CD8-positive, alpha-beta memory T cell (primary cell): ENCODE data around the gene IFFO2. TPM values are rescaled to one million over a fixed set of nuclear protein-coding genes. Genes with fewer than 3 reads are reported as not detected.
A peak's percentile ranks its signal among the peaks of the same experiment; 100 is the strongest.

ENCODE experiments used
- CTCF ChIA-PET: fragments of 350-600 bp; sonication (Branson Sonifier 250); formaldehyde crosslinking; loops from one replicate; lab custom pipeline; 2021; ENCODE audit warnings: antibody characterized with exemption; lab: Charles Lee
- POLR2A ChIA-PET: fragments of 350-600 bp; sonication (Branson Sonifier 250); formaldehyde crosslinking; loops from one replicate; lab custom pipeline; 2021; ENCODE audit warnings: antibody characterized with exemption; lab: Charles Lee
- DNase-seq, 5 donors: peaks; one replicate each; pipeline versions ENCODE4 v3.0.0 to v3.0.0-alpha.2; 2020 to 2022; ENCODE audit warnings: mixed read lengths in 1 of 5
- H3K27ac ChIP-seq: one replicate; pipeline ENCODE4 v1.7.0; 2013; ENCODE audit warnings: low read depth, mild to moderate bottlenecking, low read length, moderate library complexity
- H3K27me3 ChIP-seq: 2 replicates; pipeline ENCODE4 v1.7.0; 2013; ENCODE audit warnings: low read length, mild to moderate bottlenecking; ENCODE audit not compliant: insufficient read depth, poor library complexity, severe bottlenecking
- H3K36me3 ChIP-seq: 2 replicates; pipeline ENCODE4 v1.7.0; 2013; ENCODE audit warnings: mild to moderate bottlenecking, low read length, moderate library complexity; ENCODE audit not compliant: insufficient read depth
- H3K4me1 ChIP-seq: 2 replicates; pipeline ENCODE4 v1.7.0; 2013; ENCODE audit warnings: mild to moderate bottlenecking, low read length, moderate library complexity; ENCODE audit not compliant: insufficient read depth
- H3K4me3 ChIP-seq: 2 replicates; pipeline ENCODE4 v1.7.0; 2013; ENCODE audit warnings: mild to moderate bottlenecking, low read length
- H3K9me3 ChIP-seq: 2 replicates; pipeline ENCODE4 v1.7.0; 2013; ENCODE audit warnings: mild to moderate bottlenecking, low read length
- H3K27ac Mint-ChIP-seq, 8 donors: one replicate each; pipeline ENCODE4 v1.8.0; 2020 to 2021; ENCODE audit warnings: mixed read lengths in 8 of 8, mild to moderate bottlenecking in 6 of 8, inconsistent platforms in 3 of 8, moderate library complexity in 3 of 8
- H3K27me3 Mint-ChIP-seq, 2 donors: one replicate each; pipeline ENCODE4 v1.8.0; 2020 to 2021; ENCODE audit warnings: mixed read lengths in 2 of 2, mild to moderate bottlenecking in 1 of 2, moderate library complexity in 1 of 2
- H3K36me3 Mint-ChIP-seq, 3 donors: one replicate each; pipeline ENCODE4 v1.8.0; 2020 to 2021; ENCODE audit warnings: mixed read lengths in 3 of 3, inconsistent platforms in 1 of 3, mild to moderate bottlenecking in 1 of 3
- H3K4me1 Mint-ChIP-seq, 3 donors: one replicate each; pipeline ENCODE4 v1.8.0; 2020 to 2021; ENCODE audit warnings: mixed read lengths in 3 of 3, inconsistent platforms in 1 of 3, mild to moderate bottlenecking in 1 of 3
- H3K4me3 Mint-ChIP-seq, 7 donors: one replicate each; pipeline ENCODE4 v1.8.0; 2020 to 2021; ENCODE audit warnings: mixed read lengths in 7 of 7, mild to moderate bottlenecking in 6 of 7, moderate library complexity in 4 of 7, inconsistent platforms in 2 of 7
- H3K9me3 Mint-ChIP-seq, 5 donors: one replicate each; pipeline ENCODE4 v1.8.0; 2020 to 2022; ENCODE audit warnings: mixed read lengths in 5 of 5, mild to moderate bottlenecking in 3 of 5, moderate library complexity in 2 of 5, inconsistent platforms in 1 of 5
- polyA plus RNA-seq: library from polyadenylated mRNA; unstranded; fragments of 300-500 nt; fragmentation: Illumina TruSeq; gene quantifications from one replicate; pipeline ENCODE4 v1.2.3, GENCODE V29; 2021
- total RNA-seq, 2 experiments: library from RNA; stranded (reverse); gene quantifications; one replicate each; pipeline ENCODE4 v1.2.3, GENCODE V29; 2021

IFFO2 gene
- total and polyA plus RNA-seq, 3 experiments from 2014 or later: 3.2 to 37.7 (median 33.1) TPM

GRCh38 chr1:18938707-18939070, 17.8 kb downstream of the IFFO2 start:
- ChIA-PET POLR2A (no interaction called here), CTCF (interaction anchor here (0.7 to 1.0 kb wide), 2 partner anchors 30 to 32 kb away, joined by 3 to 4 read pairs; no protein-coding TSS in a partner anchor)
- H3K27ac ChIP-seq: no peak overlapping the region
- no peak for DNase-seq
- no peaks in the 10 kb centered on the region for H3K9me3 ChIP-seq
- H3K27me3 ChIP-seq: no peaks in the 10 kb centered on the region
- Mint-ChIP-seq H3K4me3 (no peak overlapping the region), H3K27me3 (no peaks in the 10 kb centered on the region), H3K36me3 (peaks cover 0 to 7% (median 3%) of the 10 kb centered on the region in 3 donors), H3K9me3 (no peaks in the 10 kb centered on the region), H3K4me1 (peaks cover 72 to 92% (median 85%) of the 10 kb centered on the region in 3 donors), H3K27ac (peak overlapping the region in 2 of 8 donors; percentile 29 to 58)
- no peak overlapping the region for H3K4me3 ChIP-seq
- peaks cover 81% of the 10 kb centered on the region for H3K4me1 ChIP-seq
- H3K36me3 ChIP-seq: peaks cover 5% of the 10 kb centered on the region

GRCh38 chr1:18938008-18938706, 18.3 kb downstream of the IFFO2 start:
- ChIA-PET CTCF (interaction anchor here (0.7 to 1.5 kb wide), 3 partner anchors 25 to 31 kb away, joined by 3 to 5 read pairs (median 4); no protein-coding TSS in a partner anchor), POLR2A (no interaction called here)
- no peaks in the 10 kb centered on the region for H3K9me3 ChIP-seq
- Mint-ChIP-seq H3K27ac (peak overlapping the region in 6 of 8 donors; percentile 23 to 79 (median 50)), H3K4me1 (peaks cover 69 to 89% (median 85%) of the 10 kb centered on the region in 3 donors), H3K4me3 (peak overlapping the region in 4 of 7 donors; percentile 6 to 25 (median 8)), H3K36me3 (peaks cover 0 to 3% (median 0%) of the 10 kb centered on the region in 3 donors), H3K27me3 (no peaks in the 10 kb centered on the region), H3K9me3 (no peaks in the 10 kb centered on the region)
- DNase-seq: no peak
- H3K4me1 ChIP-seq: peaks cover 81% of the 10 kb centered on the region
- no peaks in the 10 kb centered on the region for H3K27me3 ChIP-seq
- no peak overlapping the region for H3K27ac ChIP-seq
- no peak overlapping the region for H3K4me3 ChIP-seq
- no peaks in the 10 kb centered on the region for H3K36me3 ChIP-seq

DNA sequence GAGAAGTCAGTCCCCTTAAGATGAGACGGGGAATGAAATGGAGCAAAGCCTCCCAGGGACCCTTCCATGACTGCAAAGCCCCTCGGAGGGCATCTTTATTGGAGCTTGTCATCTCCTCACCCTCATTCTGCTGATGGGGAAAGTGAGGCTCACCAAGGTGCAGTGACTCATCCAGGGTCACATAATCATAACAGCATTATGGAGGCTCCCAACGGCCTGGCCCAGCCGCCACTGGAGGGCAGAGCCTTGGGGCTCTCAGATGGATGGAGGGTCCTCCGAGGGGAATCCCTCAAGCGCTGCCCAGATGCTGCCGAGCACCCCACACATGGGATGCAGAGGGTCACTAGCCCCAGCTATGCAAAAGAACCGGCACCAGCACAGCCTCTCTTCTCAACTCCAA, 18.9 kb downstream of the IFFO2 start:
- no peak overlapping the region for H3K4me3 ChIP-seq
- H3K27me3 Mint-ChIP-seq: peaks cover 0 to 1% of the 10 kb centered on the region in 2 donors
- H3K9me3 Mint-ChIP-seq: no peaks in the 10 kb centered on the region
- no peaks in the 10 kb centered on the region for H3K27me3 ChIP-seq
- peak overlapping the region in 2 of 7 donors; percentile 7 to 9 for H3K4me3 Mint-ChIP-seq
- H3K4me1 ChIP-seq: peaks cover 81% of the 10 kb centered on the region
- no peaks in the 10 kb centered on the region for H3K9me3 ChIP-seq
- peaks cover 73 to 91% (median 90%) of the 10 kb centered on the region in 3 donors for H3K4me1 Mint-ChIP-seq
- H3K27ac Mint-ChIP-seq: peak overlapping the region in 3 of 8 donors; percentile 62 to 86 (median 79)
- H3K36me3 ChIP-seq: no peaks in the 10 kb centered on the region
- POLR2A ChIA-PET: interaction anchor here (1.0 to 1.2 kb wide), 2 partner anchors 10 to 11 kb away, joined by 3 to 6 read pairs; no protein-coding TSS in a partner anchor
- no peak for DNase-seq
- H3K27ac ChIP-seq: no peak overlapping the region
- CTCF ChIA-PET: interaction anchor here (1.0 to 1.5 kb wide), 2 partner anchors 24 to 30 kb away, joined by 4 to 5 read pairs; no protein-coding TSS in a partner anchor
- H3K36me3 Mint-ChIP-seq: peaks cover 0 to 3% (median 0%) of the 10 kb centered on the region in 3 donors

DNA sequence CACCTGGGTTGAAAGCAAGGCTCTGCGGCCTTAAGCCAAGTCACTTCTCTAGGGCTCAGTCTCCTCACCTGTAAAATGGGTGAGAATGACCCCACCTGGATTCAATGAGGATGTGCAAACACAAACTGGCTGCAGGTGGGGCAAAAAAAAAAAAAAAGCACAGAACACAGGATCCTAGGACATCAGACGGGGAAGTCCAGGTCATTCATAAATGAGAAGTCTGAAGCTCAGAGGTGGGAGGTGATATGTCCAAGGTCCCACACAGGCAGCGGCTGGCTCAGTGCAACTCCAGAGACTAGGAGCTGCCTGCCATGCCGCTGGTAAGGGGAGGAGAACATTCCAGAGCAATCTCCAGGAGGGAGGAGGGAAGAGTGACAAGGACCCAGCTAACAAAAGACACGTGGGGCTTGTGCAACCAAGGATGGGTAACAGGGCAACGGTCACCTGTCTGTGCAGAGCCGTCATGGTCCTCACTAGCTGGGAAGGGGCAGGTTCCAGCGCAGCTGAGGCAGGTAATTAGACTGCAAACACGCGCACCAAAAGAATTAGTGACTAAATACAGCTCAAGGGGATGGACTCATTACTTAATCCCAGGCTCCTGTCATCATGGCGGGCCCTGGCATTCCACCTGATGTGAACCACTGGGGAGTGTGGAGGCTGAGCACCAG, 19.5 kb downstream of the IFFO2 start:
- ChIA-PET POLR2A (interaction anchor here (1.0 to 1.2 kb wide), 2 partner anchors 9 to 11 kb away, joined by 3 to 6 read pairs; no protein-coding TSS in a partner anchor), CTCF (interaction anchor here (0.7 to 1.5 kb wide), 3 partner anchors 23 to 303 kb away, joined by 3 to 5 read pairs (median 4); no protein-coding TSS in a partner anchor)
- Mint-ChIP-seq H3K36me3 (peaks cover 0 to 2% (median 0%) of the 10 kb centered on the region in 3 donors), H3K4me1 (peaks cover 73 to 91% (median 90%) of the 10 kb centered on the region in 3 donors), H3K9me3 (no peaks in the 10 kb centered on the region), H3K4me3 (no peak overlapping the region), H3K27me3 (peaks cover 0 to 1% of the 10 kb centered on the region in 2 donors), H3K27ac (peak overlapping the region; percentile 58 to 86 (median 70))
- H3K27me3 ChIP-seq: no peaks in the 10 kb centered on the region
- DNase-seq: no peak
- no peak overlapping the region for H3K27ac ChIP-seq
- no peaks in the 10 kb centered on the region for H3K9me3 ChIP-seq
- no peaks in the 10 kb centered on the region for H3K36me3 ChIP-seq
- peaks cover 75% of the 10 kb centered on the region for H3K4me1 ChIP-seq
- H3K4me3 ChIP-seq: no peak overlapping the region

GRCh38 chr1:18936471-18936813, 20.0 kb downstream of the IFFO2 start:
- Histone ChIP-seq H3K4me1 (peaks cover 70% of the 10 kb centered on the region), H3K27ac (no peak overlapping the region), H3K4me3 (no peak overlapping the region), H3K36me3 (no peaks in the 10 kb centered on the region), H3K27me3 (no peaks in the 10 kb centered on the region), H3K9me3 (no peaks in the 10 kb centered on the region)
- Mint-ChIP-seq H3K36me3 (no peaks in the 10 kb centered on the region), H3K4me1 (peaks cover 73 to 91% (median 90%) of the 10 kb centered on the region in 3 donors), H3K9me3 (no peaks in the 10 kb centered on the region), H3K4me3 (no peak overlapping the region), H3K27ac (peak overlapping the region; percentile 58 to 86 (median 74)), H3K27me3 (peaks cover 0 to 1% of the 10 kb centered on the region in 2 donors)
- no peak for DNase-seq
- ChIA-PET POLR2A (interaction anchor here (1.0 to 1.2 kb wide), 2 partner anchors 9 to 12 kb away, joined by 3 to 6 read pairs; no protein-coding TSS in a partner anchor), CTCF (interaction anchor here (1.0 kb wide), 1 partner anchor 29 kb away, joined by 4 read pairs; no protein-coding TSS in a partner anchor)

- H3K4me1 ChIP-seq: peaks cover 62% of the 10 kb centered on the region
- H3K27me3 ChIP-seq: no peaks in the 10 kb centered on the region
- Mint-ChIP-seq H3K4me1 (peaks cover 71 to 91% (median 90%) of the 10 kb centered on the region in 3 donors), H3K27ac (peak overlapping the region; percentile 21 to 93 (median 84)), H3K4me3 (peak overlapping the region in 5 of 7 donors; percentile 24 to 78 (median 37)), H3K36me3 (no peaks in the 10 kb centered on the region), H3K27me3 (peaks cover 0 to 5% of the 10 kb centered on the region in 2 donors), H3K9me3 (no peaks in the 10 kb centered on the region)
- peak in 1 of 5 donors; percentile 35 for DNase-seq
- no peaks in the 10 kb centered on the region for H3K9me3 ChIP-seq
- ChIA-PET CTCF (interaction anchor here (1.4 kb wide), 1 partner anchor 14 kb away, joined by 4 read pairs; no protein-coding TSS in a partner anchor), POLR2A (interaction anchor here (0.6 to 0.7 kb wide), 2 partner anchors 19 to 1531 kb away, joined by 4 to 5 read pairs; no protein-coding TSS in a partner anchor)
- H3K36me3 ChIP-seq: no peaks in the 10 kb centered on the region
- no peak overlapping the region for H3K4me3 ChIP-seq
- no peak overlapping the region for H3K27ac ChIP-seq
Measured at GRCh38 chr1:18934205-18935000, 22.1 kb downstream of the IFFO2 start.

DNA sequence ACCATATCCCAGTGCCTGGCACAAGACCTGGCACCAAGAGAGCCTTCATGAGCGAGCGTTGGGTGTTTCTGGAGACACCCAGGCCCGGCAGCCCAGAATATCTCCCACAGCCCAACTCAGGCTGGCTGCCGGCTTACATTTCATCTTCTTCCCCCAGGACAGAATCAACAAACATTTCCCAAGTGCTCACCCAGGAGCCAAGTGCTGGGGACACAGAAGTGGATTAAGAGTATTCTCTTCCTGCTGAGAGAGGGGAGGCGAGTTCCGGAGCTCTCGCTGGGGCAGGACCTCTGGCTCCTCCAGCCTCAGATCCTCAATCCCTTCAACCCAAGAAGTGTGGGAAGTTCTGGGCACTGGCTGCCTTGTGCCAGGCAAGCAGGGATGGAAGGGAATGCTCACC, 23.6 kb downstream of the IFFO2 start:
- POLR2A ChIA-PET: interaction anchor here (1.1 kb wide), 1 partner anchor 19 kb away, joined by 3 read pairs; no protein-coding TSS in a partner anchor
- Histone ChIP-seq H3K4me1 (peaks cover 62% of the 10 kb centered on the region), H3K27me3 (no peaks in the 10 kb centered on the region), H3K4me3 (no peak overlapping the region), H3K27ac (no peak overlapping the region), H3K36me3 (no peaks in the 10 kb centered on the region), H3K9me3 (no peaks in the 10 kb centered on the region)
- H3K27me3 Mint-ChIP-seq: peaks cover 0 to 5% of the 10 kb centered on the region in 2 donors
- no peak for DNase-seq
- no peaks in the 10 kb centered on the region for H3K9me3 Mint-ChIP-seq
- peak overlapping the region in 7 of 8 donors; percentile 55 to 98 (median 74) for H3K27ac Mint-ChIP-seq
- peaks cover 77 to 97% (median 93%) of the 10 kb centered on the region in 3 donors for H3K4me1 Mint-ChIP-seq
- peak overlapping the region in 2 of 7 donors; percentile 24 to 63 for H3K4me3 Mint-ChIP-seq
- no peaks in the 10 kb centered on the region for H3K36me3 Mint-ChIP-seq
- CTCF ChIA-PET: no interaction called here
